Measurements from ENCODE around the gene ZNF227.
A peak's percentile ranks its signal among the peaks of the same experiment; 100 is the strongest.

The ZNF227 gene

GRCh38 chr19:44282846-44283245 is 70.5 kb downstream of the ZNF227 start:
- Histone ChIP-seq H3K27me3 (ENCODE audit: control insufficient read depth in 1 of 2, insufficient read depth in 2 of 2, low read length in 2 of 2) (no peaks in the 10 kb centered on the region), H3K9ac (ENCODE audit: low read length) (no peak overlapping the region), H3K4me3 (ENCODE audit: low read depth in 1 of 2, low read length in 2 of 2) (no peak overlapping the region), H3K36me3 (ENCODE audit: insufficient read depth, low read length) (peaks cover 10% of the 10 kb centered on the region), H3K4me1 (ENCODE audit: insufficient read depth, low read length) (no peaks in the 10 kb centered on the region), H3K9me3 (ENCODE audit: low read length) (peaks cover 32% of the 10 kb centered on the region), H3K27ac (ENCODE audit: low read depth, low read length) (no peak overlapping the region)

DNA sequence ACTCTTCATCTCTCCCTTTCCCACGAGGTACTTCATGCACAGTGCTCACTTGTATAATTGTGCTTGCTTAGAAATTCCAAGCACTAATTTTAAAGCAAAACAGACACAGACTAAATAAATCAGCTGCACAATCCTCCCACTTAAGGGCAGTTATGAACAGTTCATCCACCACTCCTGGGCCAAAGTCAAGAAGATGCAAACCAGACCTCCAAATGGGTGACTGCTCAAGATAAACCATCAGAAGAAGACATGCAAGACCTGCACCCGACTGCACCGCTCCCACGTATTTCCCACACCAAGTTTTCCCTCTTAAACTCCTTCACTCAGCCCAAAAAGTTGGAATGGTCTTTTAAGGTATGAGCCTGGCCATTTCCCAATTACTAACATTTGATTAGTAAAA is 72.6 kb downstream of the ZNF227 start:
- no peak overlapping the region for H3K9ac ChIP-seq (ENCODE audit: low read length)
- H3K27ac ChIP-seq (ENCODE audit: low read depth, low read length) = no peak overlapping the region
- peaks cover 30% of the 10 kb centered on the region for H3K36me3 ChIP-seq (ENCODE audit: insufficient read depth, low read length)
- H3K4me1 ChIP-seq (ENCODE audit: insufficient read depth, low read length) = no peaks in the 10 kb centered on the region
- H3K27me3 ChIP-seq (ENCODE audit: control insufficient read depth in 1 of 2, insufficient read depth in 2 of 2, low read length in 2 of 2) = no peaks in the 10 kb centered on the region
- peaks cover 52% of the 10 kb centered on the region for H3K9me3 ChIP-seq (ENCODE audit: low read length)
- peak overlapping the region in 1 of 2 donors; percentile 16 for H3K4me3 ChIP-seq (ENCODE audit: low read depth in 1 of 2, low read length in 2 of 2)

Measured in muscle layer of colon (tissue), 2 donors.